ENCODE data around the gene REXO1. TPM values are rescaled to one million over a fixed set of nuclear protein-coding genes. Genes with fewer than 3 reads are reported as not detected.
A peak's percentile ranks its signal among the peaks of the same experiment; 100 is the strongest.
"Not testable (repeated sequence)": the region's sequence is repeated elsewhere in the genome, so short reads cannot be mapped to it uniquely, and the experiment has no call there.

REXO1 gene
- polyA plus RNA-seq, 2 of the 4 experiments (the other 2 are of a cell fraction), result 5.6 to 13.8 TPM

DNA sequence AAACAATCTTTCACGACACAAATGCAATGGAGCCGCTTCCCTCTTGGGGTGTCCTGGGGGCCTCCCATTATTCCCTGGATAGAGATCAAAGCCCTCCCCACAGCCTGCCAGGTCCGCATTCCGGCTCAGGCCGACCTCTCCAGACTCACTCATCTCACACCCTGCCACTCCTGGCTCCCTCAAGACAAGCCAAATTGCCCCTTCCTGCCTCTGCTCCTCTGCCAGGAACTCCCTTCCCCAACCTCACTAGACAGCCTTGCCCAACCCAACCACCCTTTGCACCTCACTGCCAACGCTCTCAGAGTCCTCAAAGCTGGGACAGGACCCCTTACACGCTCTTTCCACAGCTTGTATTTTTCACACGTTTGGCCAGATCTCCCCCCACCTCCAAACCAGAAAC, 35.5 kb upstream of the REXO1 start (continued):
- TF ChIP-seq HEYL (CRISPR knock-in tag; IDR thresholded peaks at IDR 0.05), result no peak
- no peak for TF ChIP-seq KDM1A (IDR thresholded peaks at IDR 0.05; ENCODE audit: low read depth)
- no peak for TF ChIP-seq ATOH8 (CRISPR knock-in tag; IDR thresholded peaks at IDR 0.05; ENCODE audit: low read depth)
- TF ChIP-seq HOXA7 (CRISPR knock-in tag; IDR thresholded peaks at IDR 0.05), result no peak

DNA sequence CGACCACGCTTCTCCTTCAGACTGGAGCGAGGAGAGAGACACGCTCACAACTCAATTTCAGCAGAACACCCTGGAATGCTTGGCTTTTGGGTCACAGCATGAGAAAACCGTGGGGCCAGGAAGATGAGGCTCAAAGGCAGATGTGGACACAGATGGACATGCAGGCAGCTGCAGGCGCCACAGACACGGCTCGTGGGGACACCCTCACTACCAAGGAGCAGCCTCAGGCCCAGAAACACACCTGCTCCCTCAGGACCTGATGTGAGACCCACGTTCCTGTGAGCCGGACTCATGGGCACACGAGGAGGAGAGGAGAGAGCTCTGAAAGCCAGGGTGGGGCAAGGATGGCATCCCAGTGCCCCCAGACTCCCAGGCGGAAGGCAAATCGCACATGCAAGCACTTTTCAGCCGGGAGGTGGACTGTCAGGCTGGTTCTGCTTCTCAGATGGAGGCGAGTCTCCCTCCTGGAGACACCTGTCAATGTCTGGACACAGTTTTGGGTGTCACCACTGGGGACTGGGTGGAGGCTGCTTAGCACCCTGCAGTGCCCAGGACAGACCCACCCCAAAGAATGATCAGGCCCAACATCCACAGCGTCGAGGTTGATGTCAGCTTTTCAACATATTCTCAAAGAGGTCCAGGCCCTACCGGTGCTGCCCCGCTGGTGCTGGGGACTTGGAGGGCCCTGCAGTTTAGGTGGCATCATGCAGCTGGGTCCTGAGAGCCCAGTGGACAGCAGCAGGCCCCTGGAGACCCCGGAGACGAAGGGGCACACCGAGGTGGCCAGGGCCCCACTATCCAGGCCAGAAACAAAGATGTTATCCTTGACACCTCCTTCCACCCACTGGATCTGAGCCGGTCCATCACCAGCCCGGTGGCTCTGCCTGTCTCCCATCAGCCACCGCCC, 34.8 kb upstream of the REXO1 start:
- Histone ChIP-seq H3K4me2 (peak overlapping the region; percentile 95; the same call in 1 of the 3 replicates), H3K4me3 (no peak overlapping the region; the same call in 2 of the 3 replicates), H3K9me3 (no peaks in the 10 kb centered on the region), H3K27ac (no peak overlapping the region), H3K4me1 (peaks cover 6% of the 10 kb centered on the region; the same call in 1 of the 3 replicates)
- FAIRE-seq (no peak), ATAC-seq (no peak), DNase-seq (ENCODE audit: low read depth in 1 of 2, low spot score in 1 of 2) (no peak)
- POLR2A ChIA-PET, result no interaction called here
- 81% methylated on average over 24 of the region's 25 CpGs for WGBS (ENCODE audit: missing lambda C conversion rate)
- CTCF ChIA-PET, result interaction anchor here (0.7 to 1.7 kb wide), 2 partner anchors 18 to 19 kb away, joined by 3 to 4 read pairs; no protein-coding TSS in a partner anchor
- TF ChIP-seq MAFK (IDR thresholded peaks at IDR 0.05; ENCODE audit: partially characterized antibody), result peak; percentile 28
- no peak for TF ChIP-seq ZFP36 (IDR thresholded peaks at IDR 0.05; ENCODE audit: borderline replicate concordance, partially characterized antibody)
- no peak for TF ChIP-seq HMGXB4 (CRISPR knock-in tag; IDR thresholded peaks at IDR 0.05; ENCODE audit: borderline replicate concordance)
- TF ChIP-seq CBX2 (IDR thresholded peaks at IDR 0.05; ENCODE audit: borderline replicate concordance, low read depth), result no peak

GRCh38 chr19:1882089-1882785, 34.0 kb upstream of the REXO1 start:
- ATAC-seq, result no peak
- no peak overlapping the region for H3K4me2 ChIP-seq
- 80% methylated on average over 15 of the region's 31 CpGs for WGBS (ENCODE audit: missing lambda C conversion rate)
- no peak overlapping the region for H3K27ac ChIP-seq
- H3K4me3 ChIP-seq, result no peak overlapping the region
- H3K9me3 ChIP-seq, result no peaks in the 10 kb centered on the region
- peaks cover 6% of the 10 kb centered on the region; the same call in 1 of the 3 replicates for H3K4me1 ChIP-seq
- DNase-seq (ENCODE audit: low read depth in 1 of 2, low spot score in 1 of 2), result no peak
- no peak for FAIRE-seq
- POLR2A ChIA-PET, result no interaction called here
- CTCF ChIA-PET, result interaction anchor here (0.5 to 1.7 kb wide), 2 partner anchors 18 to 28 kb away, joined by 4 read pairs; no protein-coding TSS in a partner anchor
- TF ChIP-seq GATA3 (IDR thresholded peaks at IDR 0.05; ENCODE audit: borderline replicate concordance) (no peak), HOXB13 (CRISPR knock-in tag; IDR thresholded peaks at IDR 0.05; ENCODE audit: low read depth) (no peak), NR3C1 (IDR thresholded peaks at IDR 0.05) (no peak), ZSCAN20 (CRISPR knock-in tag; IDR thresholded peaks at IDR 0.05) (no peak), FOXS1 (CRISPR knock-in tag; IDR thresholded peaks at IDR 0.05) (no peak), FOSL2 (IDR thresholded peaks at IDR 0.05) (no peak), FOSL2 (CRISPR knock-in tag; IDR thresholded peaks at IDR 0.05) (no peak), MAFK (IDR thresholded peaks at IDR 0.05; ENCODE audit: partially characterized antibody) (no peak), JUNB (IDR thresholded peaks at IDR 0.05) (no peak), HOXA7 (CRISPR knock-in tag; IDR thresholded peaks at IDR 0.05) (no peak), NPAS2 (CRISPR knock-in tag; IDR thresholded peaks at IDR 0.05; ENCODE audit: borderline replicate concordance) (no peak), MAZ (IDR thresholded peaks at IDR 0.05; ENCODE audit: borderline replicate concordance, low read depth, low read length) (no peak), JUN (IDR thresholded peaks at IDR 0.05) (no peak), EHF (CRISPR knock-in tag; IDR thresholded peaks at IDR 0.05) (no peak), POLR2AphosphoS2 (conservative IDR thresholded peaks at IDR 0.05; ENCODE audit: low read length) (no peak), RARB (CRISPR knock-in tag; IDR thresholded peaks at IDR 0.05) (no peak), RFX5 (IDR thresholded peaks at IDR 0.05) (no peak)

DNA sequence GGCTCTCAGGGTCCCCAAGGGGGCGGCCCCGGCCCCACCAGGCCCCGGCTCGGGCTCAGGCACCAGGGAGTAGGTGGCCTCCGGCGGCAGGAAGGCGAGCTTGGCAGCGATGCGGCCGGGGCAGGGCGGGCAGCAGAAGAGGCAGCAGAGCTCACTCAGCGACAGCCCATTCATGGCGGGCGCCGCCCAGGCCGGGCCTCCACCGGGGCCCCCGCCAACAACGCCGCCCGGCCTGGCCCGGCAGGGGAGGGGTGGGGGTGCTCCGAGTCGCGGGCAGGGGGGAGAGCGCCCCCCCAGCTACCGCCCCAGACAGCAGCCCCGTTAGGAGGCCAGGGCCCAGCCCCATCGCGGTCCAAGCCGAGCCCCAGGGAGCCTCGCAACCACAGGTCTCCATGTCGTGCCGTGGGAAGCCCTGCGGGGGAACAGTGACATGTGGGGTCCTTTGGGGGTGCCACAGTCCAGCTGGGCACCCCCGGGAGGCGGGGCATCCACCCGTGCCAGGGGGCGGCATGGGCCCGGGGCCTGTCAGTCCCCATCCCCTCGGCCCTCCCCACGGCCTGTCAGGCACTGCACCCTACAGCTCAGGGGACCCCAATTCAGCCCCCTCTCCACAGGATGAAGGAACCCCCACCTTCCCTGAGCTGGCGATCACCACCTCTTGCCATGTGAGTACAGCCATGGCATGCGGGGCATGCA, 33.3 kb upstream of the REXO1 start:
- POLR2A ChIA-PET; H3K4me3 ChIP-seq; H3K27ac ChIP-seq; FAIRE-seq; H3K4me2 ChIP-seq; H3K4me1 ChIP-seq; H3K9me3 ChIP-seq; ATAC-seq; DNase-seq (ENCODE audit: low read depth in 1 of 2, low spot score in 1 of 2): not testable (repeated sequence)
- CTCF ChIA-PET, result interaction anchor here (0.5 to 1.7 kb wide), 3 partner anchors 17 to 44 kb away, joined by 3 to 4 read pairs (median 4); no protein-coding TSS in a partner anchor
- WGBS (ENCODE audit: missing lambda C conversion rate), result no CpG with 5 or more reads among the region's 44 CpGs

Measured in A549 (cell line).